Upper lobe of left lung (tissue), 4 donors: ENCODE measurements around the gene ATF6B.

Experiments used
- CTCF ChIP-seq, 6 experiments: fragments of 450-650 bp in 4 of 6; fragments of 200-600 bp in 2 of 6; sonication (generic) in 2 of 6; IDR thresholded peaks; one replicate each; pipeline ENCODE4 v1.5.1; 2016 to 2019; ENCODE audit warnings: antibody characterized with exemption in 6 of 6
- POLR2A ChIP-seq, 4 donors: fragments of 450-650 bp; IDR thresholded peaks; one replicate each; pipeline ENCODE4 v1.5.1; 2016 to 2017; ENCODE audit warnings: antibody characterized with exemption in 4 of 4, mild to moderate bottlenecking in 2 of 4
- POLR2AphosphoS5 ChIP-seq, 2 donors: sonication (generic); formaldehyde crosslinking; IDR thresholded peaks; one replicate each; pipeline ENCODE4 v1.5.1; 2017; ENCODE audit warnings: antibody characterized with exemption in 2 of 2

- TF ChIP-seq CTCF (IDR thresholded peaks at IDR 0.05): no peak
- TF ChIP-seq POLR2A (IDR thresholded peaks at IDR 0.05): no peak
- no peak for TF ChIP-seq POLR2AphosphoS5 (IDR thresholded peaks at IDR 0.05)
Observed at GRCh38 chr6:32176476-32177182, 48.6 kb upstream of the ATF6B start.
